GM21526 (cell line): Measurements from ENCODE around the gene JMJD6.
"Not testable (repeated sequence)": the region's sequence is repeated elsewhere in the genome, so short reads cannot be mapped to it uniquely, and the experiment has no call there.

Experiments used
- ATAC-seq: cut with Tn5 transposase; IDR thresholded peaks from one replicate; pipeline ENCODE4 v1.9.1; 2021; ENCODE audit warnings: moderate library complexity; ENCODE audit not compliant: unreplicated experiment, low FRiP score

JMJD6 gene

DNA sequence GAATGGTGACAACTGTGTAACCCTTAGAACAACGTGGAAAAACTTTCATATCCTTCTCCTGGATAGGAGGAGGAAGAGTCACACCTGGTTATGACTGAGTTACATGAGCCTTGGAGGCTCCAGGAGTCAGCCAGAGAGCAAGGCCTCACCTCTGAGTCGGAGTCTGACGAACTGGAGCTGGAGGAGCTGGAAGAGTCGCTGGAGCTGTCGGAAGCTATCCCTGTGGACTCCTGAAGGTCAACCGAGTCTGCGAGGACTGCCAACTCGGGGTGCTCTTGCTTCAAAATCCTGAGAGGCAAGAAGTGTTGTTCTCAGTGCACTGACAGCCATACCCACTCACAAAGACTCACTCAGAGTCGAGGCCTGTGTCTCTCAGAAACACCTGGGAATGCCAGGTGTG, 6.2 kb downstream of the JMJD6 start:
- no peak for ATAC-seq

DNA sequence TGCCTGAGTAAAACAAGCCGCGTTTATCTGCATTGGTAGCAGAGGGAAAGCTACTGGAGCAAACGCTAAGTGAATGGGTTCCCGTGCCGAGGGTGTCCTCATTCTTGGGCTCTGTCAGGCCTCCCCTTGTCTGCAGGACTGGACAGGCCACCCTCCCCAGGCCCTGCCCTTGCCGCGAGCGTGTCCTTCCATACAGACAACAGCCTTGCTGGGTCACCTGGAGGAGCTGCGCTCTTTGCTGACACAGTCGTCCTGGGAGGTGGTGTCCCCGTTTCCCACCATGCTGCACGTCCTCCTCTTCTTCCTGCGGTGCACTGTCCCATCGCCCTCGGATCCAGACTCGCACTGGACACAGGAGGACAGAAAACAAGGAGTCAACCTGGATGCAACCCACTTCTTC, 7.9 kb downstream of the JMJD6 start:
- no peak for ATAC-seq

DNA sequence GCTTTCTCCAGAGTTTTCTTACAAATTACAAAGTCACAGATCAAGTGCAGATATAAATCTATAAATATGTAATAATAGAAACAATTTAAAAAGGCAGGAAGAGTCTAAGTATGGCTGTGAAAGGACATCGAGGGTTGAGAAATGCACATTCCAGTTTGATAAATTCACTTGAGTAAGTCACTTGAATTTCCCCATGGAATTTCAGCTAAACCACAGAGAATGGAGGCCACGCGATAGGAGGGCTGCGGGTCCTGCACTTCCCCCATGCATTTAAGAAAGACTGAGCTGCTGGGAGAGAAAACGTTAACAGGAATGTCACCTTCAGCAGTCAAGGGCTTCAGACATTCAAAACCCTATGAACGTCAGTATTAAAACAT, 9.6 kb downstream of the JMJD6 start:
- no peak for ATAC-seq

DNA sequence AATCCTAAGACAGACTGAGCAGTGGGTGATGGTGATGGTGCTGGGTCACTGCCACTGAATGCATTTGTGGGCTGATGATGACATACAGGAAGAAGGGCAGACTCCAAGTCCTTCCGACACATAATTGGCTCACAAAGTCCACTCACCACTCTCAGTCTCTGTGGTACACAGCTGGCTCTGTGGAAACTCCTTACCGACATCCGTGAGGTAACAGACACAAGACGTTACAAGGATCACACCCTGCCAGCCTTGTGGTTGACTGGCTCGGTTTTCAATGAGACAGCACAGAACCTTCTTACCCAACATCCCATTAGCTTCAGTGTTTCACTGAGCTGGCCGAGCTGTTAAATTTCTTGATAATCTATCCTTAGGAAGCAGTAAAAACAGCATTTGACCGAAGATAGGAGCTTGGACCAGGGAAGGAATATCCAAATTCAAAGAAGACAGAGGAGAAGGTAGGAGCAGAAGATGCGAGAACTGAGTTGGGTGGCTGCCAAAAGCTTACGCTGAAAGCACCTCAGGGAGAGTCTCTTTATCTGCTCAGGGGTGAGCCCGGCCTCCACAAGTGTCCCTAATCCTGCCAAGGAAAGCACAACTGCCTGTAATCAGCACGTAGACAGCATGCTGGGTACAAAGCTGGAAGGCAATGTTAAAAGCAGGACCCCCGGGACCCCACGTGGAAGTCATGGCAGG, 10.1 kb downstream of the JMJD6 start:
- no peak for ATAC-seq

DNA sequence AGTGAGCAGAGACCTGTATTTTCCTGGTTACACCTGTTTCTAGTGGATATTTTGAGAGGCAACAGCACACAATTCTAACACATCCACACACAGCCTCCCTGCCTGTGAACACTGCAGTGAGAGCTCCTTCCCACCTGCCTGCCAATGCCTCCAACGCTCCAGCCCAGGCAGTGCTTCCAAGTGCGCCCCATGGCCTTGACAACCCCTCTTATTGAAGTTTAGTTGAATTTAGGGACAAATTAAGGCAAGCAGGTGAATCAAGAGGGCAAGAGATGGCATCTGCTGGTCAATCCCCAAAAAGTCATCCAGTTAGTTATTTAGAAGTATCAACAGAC, 10.9 kb downstream of the JMJD6 start:
- no peak for ATAC-seq

DNA sequence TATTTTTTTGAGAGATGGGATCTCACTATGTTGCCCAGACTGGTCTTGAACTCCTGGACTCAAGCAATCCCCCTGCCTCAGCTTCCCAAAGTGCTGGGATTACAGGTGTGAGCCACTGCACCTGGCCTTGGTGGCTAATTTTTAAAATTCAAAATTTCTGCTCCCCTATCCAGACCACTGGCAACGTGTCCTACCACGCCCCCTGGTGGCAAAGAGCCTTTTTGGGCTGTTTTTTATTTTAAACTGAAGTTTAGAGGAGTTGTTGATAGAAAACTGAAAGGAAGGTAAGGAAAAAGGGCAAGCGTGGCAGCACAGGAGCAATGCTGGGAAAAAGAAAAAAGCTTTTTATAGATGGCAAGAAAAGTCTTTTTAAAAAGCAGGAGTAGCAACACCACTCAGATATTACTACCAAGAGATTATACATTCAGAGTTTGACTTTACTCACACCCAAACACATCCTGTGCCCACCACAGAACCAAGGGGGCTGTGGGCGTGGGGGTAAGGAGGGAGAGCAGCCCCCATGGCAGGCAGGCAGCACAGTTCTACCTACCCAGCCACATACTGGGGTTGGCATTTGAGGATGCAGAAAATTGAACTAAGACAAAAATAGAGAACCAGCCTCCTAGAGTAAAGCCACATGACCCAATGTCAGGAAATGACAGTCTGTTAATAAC, 11.4 kb downstream of the JMJD6 start:
- ATAC-seq: no peak

DNA sequence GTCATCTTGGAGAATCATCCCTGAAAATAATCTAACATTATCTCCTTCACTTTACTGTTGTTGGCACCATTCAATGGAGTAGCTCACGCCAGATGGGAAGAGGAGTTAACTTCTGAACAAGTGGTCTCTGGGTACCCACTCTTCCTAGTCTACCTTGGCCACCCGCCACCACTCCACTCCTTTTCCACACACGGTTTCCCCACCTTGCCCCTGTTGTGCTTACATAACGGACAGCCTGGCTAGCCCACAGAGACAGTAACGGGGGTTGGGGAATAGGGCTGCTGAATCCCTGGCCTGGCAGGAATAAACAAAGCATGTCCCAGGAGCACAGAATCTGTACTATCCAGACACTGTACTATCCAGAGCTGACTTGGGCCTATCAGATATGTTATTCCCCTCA, 12.1 kb downstream of the JMJD6 start:
- no peak for ATAC-seq

DNA sequence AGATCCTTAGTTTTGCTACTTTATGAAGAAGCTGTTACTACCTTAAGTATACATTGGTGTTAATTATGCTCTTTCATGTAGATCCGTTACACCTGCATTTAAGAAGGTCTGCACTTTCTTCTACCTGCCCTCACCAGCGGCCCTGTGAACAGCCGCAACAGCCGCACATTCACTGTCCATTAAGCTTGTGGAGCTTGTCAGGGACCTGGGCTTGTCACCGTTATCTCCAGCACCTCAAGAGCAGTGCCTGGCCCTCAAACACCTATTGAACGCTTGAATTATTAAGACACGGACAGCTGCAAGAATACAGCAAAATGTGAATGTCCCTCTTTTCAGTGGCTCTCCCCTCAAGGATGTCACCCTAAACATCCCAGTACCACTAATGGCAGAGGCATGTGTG, 12.6 kb downstream of the JMJD6 start:
- ATAC-seq: no peak

DNA sequence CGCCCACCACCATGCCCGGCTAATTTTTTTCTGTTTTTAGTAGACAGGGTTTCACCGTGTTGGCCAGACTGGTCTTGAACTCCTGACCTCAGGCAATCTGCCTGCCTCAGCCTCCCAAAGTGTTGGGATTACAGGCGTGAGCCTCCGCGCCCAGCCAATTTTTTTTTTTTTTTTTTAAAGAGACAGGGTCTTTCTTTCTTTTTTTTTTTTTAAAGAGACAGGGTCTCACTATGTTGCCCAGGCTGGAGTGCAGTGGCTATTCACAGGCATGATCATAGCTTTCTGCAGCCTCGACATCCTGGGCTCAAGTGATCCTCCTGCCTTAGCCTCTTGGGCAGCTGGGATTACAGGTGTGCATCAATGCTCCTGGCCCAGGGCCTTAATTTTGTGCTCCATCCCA, 14.1 kb downstream of the JMJD6 start:
- ATAC-seq: not testable (repeated sequence)

DNA sequence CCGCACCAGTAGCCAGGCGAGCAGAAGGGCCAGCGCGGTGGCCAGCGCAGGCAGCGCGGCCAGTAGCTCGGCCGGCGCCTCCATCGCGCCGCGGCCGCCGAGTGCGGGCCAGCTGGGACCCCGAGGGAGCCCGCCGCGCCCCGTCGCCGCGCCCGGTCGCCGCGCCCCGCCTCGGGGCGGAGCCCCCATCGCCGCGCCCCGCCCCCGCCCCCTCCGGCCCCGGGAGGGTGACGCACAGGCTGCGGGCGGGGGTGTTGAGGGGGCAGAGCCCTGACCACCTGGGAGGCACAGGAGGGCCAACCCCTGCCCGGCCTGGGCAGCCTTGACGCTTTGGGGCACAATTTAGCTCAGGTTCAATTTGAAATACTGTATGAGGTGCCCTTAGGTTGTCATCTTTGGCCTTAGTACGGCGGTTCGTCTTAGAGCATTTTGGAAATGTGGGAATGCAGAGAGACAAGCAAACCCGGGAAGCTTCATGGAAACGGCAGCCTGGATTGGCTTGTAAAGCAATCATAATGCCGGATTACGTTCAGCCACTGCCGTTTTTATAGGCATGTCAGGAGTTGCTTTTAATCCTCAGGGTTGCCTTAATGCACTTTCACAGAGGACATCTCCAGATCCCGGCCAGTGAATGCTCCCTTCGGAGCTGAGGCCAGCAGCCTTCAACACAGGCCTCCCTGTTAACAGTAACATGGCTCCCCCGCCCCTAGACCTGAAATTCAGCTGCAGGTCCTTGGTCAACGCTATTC, 15.4 kb downstream of the JMJD6 start, which contains the start of gene MXRA7:
MXRA7 (minus strand) TSS at position 103 of the 749 bp plus-strand sequence; CDS start at position 84, 19 bp downstream.
- no peak for ATAC-seq

DNA sequence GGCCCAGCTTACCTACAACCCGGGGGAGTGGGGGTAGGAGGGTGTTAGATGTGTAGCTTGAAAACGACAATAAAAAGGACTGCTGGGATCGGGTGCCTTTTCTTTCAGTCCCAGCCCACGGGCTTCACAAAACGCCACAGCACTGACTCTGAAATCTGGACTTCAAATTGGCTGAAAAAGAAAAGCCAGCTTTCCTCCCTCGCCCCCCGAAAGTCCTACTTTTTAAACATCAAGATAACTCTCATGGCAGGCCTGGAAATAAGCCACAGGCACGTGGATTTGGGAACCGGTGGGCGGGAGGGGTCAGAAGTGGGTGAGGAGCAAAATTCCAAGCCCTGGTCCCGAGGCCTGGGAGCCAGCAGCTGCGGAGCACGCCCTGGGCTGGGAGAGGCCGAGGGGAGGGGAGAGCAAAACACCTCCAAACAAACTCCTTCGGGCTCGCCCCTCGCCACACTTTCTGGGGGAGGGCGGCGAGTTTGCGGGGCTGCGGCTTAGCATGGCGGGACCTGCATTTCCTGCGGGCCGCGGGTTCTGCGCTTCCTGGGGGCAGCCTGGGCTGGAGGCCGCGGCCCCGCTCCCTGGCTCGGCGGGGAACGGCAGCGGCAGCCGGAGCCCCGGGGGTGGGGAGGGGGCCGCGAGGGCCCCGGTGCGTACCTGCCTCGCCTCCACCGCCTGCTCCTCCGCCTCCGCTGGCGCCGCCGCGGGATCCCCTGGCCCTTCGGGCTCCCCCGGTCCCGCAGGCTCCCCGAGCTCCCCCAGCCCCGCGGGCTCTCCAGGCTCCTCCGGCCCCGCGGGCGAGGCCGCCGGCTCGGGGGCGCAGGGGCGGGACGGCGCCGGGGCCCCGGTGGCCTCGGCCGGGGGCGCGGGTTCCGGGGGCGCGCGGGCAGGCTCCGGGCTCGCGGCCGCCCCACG, 16.2 kb downstream of the JMJD6 start:
- not testable (repeated sequence) for ATAC-seq

DNA sequence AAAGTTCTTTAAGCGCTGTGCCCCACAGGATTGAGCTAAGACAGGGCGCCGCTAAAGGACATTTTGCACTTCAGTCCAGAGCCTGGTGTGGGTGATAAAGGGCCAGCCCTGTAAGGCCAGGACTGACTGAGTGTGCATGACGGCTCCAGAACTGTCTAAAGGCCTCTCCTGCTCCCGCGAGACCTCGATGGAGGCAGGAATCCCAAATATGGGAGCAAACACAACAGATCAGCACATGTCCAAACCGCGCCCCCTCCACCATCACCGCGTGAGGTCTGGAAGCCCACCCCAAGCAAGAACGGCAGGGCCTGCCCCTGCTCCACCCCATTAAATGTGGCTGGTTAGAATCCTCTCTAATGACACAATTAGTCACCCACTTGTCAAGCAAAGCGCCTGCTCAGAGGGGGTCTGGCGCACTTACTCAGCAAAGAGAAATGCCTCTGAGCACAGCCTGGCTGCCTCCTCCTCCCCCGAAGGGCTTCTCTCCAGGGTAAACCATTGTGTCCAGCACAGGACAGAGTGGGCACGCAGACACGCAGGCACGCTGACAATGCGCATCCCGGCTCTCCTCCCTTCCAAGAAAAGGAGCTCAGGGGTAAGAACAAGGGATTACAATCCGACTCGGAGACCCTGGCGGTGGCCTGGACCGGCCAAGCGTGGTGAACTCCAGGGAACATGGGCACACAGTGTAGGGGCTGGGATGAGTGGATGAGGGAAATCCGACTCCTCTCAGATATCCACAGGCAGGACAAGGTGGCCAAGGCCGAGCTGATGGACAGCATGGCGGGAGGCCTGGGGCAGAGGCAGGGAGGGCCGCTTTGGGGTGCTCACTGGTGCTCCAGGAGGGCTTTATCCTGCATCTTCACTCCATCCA, 17.1 kb downstream of the JMJD6 start:
- no peak for ATAC-seq

DNA sequence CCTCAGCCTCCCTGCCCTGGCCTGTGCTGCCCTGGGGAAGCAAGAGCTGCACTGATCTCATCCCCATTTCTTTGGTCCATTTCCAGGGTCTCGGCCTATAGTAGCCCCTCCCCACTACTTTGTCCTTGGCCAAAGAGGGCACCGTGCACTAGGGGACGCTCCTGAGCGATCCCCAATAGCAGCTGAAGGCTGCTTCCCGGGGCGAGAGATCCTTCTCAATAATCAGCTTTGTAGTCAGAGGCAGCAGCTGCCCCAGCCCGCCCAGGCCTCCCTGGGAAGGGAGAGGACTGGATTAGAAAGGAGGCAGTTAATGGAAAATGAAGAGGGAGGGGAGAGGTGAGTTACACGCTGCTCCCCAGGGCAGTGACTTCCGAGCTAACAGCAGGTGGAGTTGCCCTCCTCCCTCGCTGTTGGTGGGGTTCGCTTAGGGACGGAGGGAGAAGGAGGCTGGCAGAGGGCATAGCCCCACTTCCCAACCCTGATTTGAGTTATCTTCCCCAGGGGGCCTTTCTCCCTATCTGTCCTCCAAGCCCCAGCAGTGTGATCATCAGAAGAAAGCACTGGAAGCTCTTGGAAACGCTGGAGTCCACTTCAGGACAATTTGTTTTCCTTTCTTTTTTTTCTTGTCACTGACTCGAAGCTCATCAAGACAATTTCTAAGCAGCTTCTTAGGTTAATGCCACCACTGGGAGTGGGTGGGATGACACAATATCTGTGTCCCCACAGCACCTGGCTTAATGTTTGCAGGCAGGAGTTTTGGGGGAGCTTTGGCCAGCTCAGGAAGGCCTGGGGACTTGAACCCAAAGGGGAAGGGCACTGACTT, 18.2 kb downstream of the JMJD6 start:
- ATAC-seq: no peak

DNA sequence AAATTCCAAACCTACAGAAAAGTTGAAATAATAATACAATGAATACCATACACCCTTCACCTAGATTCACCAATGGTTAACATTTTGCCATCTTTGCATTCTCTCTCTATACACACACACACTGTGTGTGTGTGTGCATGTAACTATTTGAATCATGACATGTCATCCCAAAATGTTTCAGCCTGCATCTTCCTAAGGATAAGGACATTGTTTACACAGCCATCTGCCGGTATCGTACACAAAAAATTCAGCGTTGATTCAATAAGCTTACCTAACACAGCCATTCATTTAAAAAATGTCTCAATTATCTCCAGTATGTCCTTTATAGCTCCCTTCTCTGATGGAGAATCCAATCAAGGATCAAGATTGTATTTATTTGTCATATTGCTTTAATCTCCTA, 19.6 kb downstream of the JMJD6 start:
- ATAC-seq: no peak

DNA sequence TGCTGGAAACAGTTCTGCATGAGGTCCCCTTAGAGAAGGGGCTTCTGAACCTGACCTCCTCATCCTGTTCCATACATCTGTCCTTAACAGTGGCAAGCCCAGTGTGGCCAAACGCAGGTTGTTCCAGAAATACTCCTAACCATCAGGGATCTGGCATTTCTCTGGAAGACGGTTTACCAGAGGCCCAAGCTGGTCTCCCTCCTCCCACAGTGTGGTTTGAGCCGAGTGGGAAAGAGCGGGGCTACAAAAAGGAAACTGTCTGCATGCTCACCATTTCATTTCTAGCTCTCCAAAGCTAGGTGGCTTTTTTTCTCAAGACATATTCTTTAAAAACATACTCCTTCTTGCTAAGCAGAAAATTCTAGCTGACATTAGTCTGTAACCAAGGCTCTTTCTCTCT, 21.6 kb downstream of the JMJD6 start:
- no peak for ATAC-seq

DNA sequence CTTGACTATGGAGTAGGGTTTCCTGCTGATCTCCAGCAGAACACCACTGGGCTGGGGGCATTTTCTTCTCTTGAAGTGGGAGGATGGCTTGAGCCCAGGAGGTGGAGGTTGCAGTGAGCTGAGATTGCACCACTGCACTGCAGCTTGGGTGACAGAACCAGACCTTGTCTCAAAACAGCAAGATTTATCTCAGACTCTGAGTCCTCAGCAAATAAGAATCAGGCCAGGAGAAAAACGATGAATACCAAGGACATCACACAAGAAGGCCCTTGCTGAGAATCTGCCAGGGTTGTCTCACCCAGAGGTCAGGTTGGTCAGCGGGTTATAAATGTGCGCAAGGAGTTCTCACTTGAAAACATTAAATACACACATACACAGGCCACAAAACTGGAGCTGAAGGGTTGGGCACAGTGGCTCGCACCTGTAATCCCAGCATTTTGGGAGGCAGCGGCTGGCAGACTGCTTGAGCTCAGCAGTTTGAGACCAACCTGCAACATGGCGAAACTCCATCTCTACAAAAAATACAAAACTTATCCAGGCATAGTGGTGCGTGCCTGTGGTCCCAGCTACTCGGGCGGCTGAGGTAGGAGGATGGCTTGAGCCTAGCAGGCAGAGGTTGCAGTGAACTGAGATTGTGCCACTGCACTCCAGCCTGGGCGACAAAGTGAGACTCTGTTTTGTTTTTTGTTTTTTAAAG, 23.3 kb downstream of the JMJD6 start:
- no peak for ATAC-seq

DNA sequence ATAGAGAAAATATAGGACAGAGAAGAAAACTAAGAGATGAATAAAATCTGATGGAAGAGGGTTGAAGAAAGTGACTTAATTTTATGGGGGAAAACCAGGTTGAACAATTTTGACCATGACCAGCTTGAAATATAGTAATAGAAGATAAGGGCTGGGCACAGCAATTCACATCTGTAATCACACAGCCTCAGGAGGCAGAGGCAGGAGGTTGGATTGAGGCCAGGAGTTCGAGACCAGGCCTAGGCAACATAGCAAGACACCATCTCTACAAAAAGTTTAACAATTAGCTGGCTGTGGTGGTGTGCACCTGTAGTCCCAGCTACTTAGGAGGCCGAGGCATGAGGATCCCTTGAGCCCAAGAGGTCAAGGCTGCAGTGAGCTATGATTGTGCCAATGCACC, 24.3 kb downstream of the JMJD6 start:
- ATAC-seq: no peak

DNA sequence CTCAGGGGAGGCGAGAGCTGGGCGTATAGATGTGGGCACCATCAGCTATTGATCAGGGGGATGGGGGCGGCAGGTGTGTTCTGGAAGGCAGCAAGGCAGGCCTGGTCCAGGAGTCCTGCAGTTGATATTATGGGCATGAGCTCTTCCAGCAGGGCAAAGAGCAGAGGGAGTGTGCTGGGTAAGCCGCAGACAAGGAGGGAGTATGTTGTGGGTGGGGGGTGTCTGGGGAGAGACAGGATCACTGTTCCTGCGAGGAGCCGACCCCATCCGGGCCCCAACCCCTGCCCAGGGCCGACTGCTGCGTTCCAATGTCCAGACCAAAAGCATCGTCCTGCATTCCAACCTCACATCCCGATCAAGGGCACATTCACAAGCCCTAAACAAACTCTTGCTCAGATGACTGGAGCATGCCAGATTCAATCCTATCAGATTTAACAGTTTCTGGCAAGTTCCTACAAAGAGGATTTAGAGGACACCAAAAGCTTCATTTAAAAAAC, 24.9 kb downstream of the JMJD6 start:
- ATAC-seq: no peak
